ENCODE data around the gene NMRK1.

Gene NMRK1

GRCh38 chr9:75087824-75088645 is at the start of gene NMRK1, which contains the start of gene OSTF1:
NMRK1 (minus strand) TSS chr9:75088155; CDS start chr9:75083115, 5,040 bp downstream.
OSTF1 (plus strand) TSS chr9:75088514; CDS start chr9:75088693, 179 bp downstream.
- FAIRE-seq = no peak

- no peak for FAIRE-seq
Measured at GRCh38 chr9:75134495-75134894, 46.5 kb upstream of the NMRK1 start.

GRCh38 chr9:75133396-75133795 is 45.4 kb upstream of the NMRK1 start:
- FAIRE-seq = no peak

GRCh38 chr9:75132244-75132643 is 44.3 kb upstream of the NMRK1 start:
- no peak for FAIRE-seq

GRCh38 chr9:75131700-75132099 is 43.7 kb upstream of the NMRK1 start:
- FAIRE-seq = no peak

GRCh38 chr9:75130621-75131230 is 42.8 kb upstream of the NMRK1 start:
- no peak for FAIRE-seq

- no peak for FAIRE-seq
Measured at GRCh38 chr9:75130172-75130571, 42.2 kb upstream of the NMRK1 start.

GRCh38 chr9:75128535-75128934 is 40.6 kb upstream of the NMRK1 start:
- no peak for FAIRE-seq

GRCh38 chr9:75123696-75124095 is 35.7 kb upstream of the NMRK1 start:
- no peak for FAIRE-seq

- no peak for FAIRE-seq
Measured at GRCh38 chr9:75121914-75122558, 34.1 kb upstream of the NMRK1 start.

- no peak for FAIRE-seq
Measured at GRCh38 chr9:75120686-75121085, 32.7 kb upstream of the NMRK1 start.

- FAIRE-seq = no peak
Measured at GRCh38 chr9:75117564-75117963, 29.6 kb upstream of the NMRK1 start.

- no peak for FAIRE-seq
Measured at GRCh38 chr9:75116306-75116705, 28.4 kb upstream of the NMRK1 start.

- FAIRE-seq = no peak
Measured at GRCh38 chr9:75112789-75113188, 24.8 kb upstream of the NMRK1 start.

GRCh38 chr9:75111019-75111622 is 23.2 kb upstream of the NMRK1 start:
- no peak for FAIRE-seq

GRCh38 chr9:75109210-75109839 is 21.4 kb upstream of the NMRK1 start:
- FAIRE-seq = no peak

GRCh38 chr9:75108571-75108970 is 20.6 kb upstream of the NMRK1 start:
- no peak for FAIRE-seq

- FAIRE-seq = peak; percentile 95
Measured at GRCh38 chr9:75106857-75107256, 18.9 kb upstream of the NMRK1 start.

- FAIRE-seq = no peak
Measured at GRCh38 chr9:75105841-75106240, 17.9 kb upstream of the NMRK1 start.

- no peak for FAIRE-seq
Measured at GRCh38 chr9:75105019-75105540, 17.1 kb upstream of the NMRK1 start.

GRCh38 chr9:75104607-75105006 is 16.7 kb upstream of the NMRK1 start:
- no peak for FAIRE-seq

- FAIRE-seq = no peak
Measured at GRCh38 chr9:75102177-75102790, 14.3 kb upstream of the NMRK1 start.
